Posterior cingulate gyrus (tissue), 11 donors: ENCODE data around the gene SRD5A3.
A peak's percentile ranks its signal among the peaks of the same experiment; 100 is the strongest.

ENCODE experiments used
- DNase-seq, 10 donors: peaks; one replicate each; pipeline versions ENCODE4 v3.0.0 to v3.0.0-alpha.2; 2020 to 2021; ENCODE audit warnings: mixed read lengths in 3 of 10
- intact Hi-C: fragments of 100-400 bp; cut with DNase I; formaldehyde crosslinking; loops from one replicate; pipeline ENCODE4 v1.15.1; 2023

Gene SRD5A3

GRCh38 chr4:55367084-55367722 is 21.2 kb downstream of the SRD5A3 start:
- intact Hi-C loops: no loop called here
- DNase-seq: no peak

- DNase-seq: no peak
- intact Hi-C loops: no loop called here
These were observed 23.9 kb downstream of the SRD5A3 start for GRCh38 chr4:55369968-55370367.

- intact Hi-C loops: no loop called here
- DNase-seq: no peak
These were observed 26.2 kb downstream of the SRD5A3 start for GRCh38 chr4:55372259-55372658.

GRCh38 chr4:55373461-55373860 is 27.4 kb downstream of the SRD5A3 start:
- peak in 1 of 10 donors; percentile 27 for DNase-seq
- intact Hi-C loops: no loop called here

- no peak for DNase-seq
- intact Hi-C loops: no loop called here
These were observed 30.7 kb downstream of the SRD5A3 start for GRCh38 chr4:55376698-55377097.

GRCh38 chr4:55378617-55379467 is 32.8 kb downstream of the SRD5A3 start:
- intact Hi-C loops: no loop called here
- DNase-seq: no peak

- intact Hi-C loops: no loop called here
- no peak for DNase-seq
These were observed 34.5 kb downstream of the SRD5A3 start for GRCh38 chr4:55380576-55380975.

- intact Hi-C loops: no loop called here
- DNase-seq: no peak
These were observed 35.5 kb downstream of the SRD5A3 start for GRCh38 chr4:55381502-55381901.

GRCh38 chr4:55382488-55383003 is 36.5 kb downstream of the SRD5A3 start:
- intact Hi-C loops: no loop called here
- no peak for DNase-seq

- intact Hi-C loops: no loop called here
- no peak for DNase-seq
These were observed 39.2 kb downstream of the SRD5A3 start for GRCh38 chr4:55385201-55385649.

GRCh38 chr4:55386073-55386472 is 40.0 kb downstream of the SRD5A3 start:
- DNase-seq: no peak
- intact Hi-C loops: no loop called here

GRCh38 chr4:55386840-55387239 is 40.8 kb downstream of the SRD5A3 start:
- intact Hi-C loops: no loop called here
- no peak for DNase-seq

- DNase-seq: peak in 3 of 10 donors; percentile 19 to 55 (median 44)
- intact Hi-C loops: loop anchor here (10.0 kb wide), 1 partner anchor 461 kb away; the partner anchor contains the start of gene EXOC1
These were observed 47.6 kb downstream of the SRD5A3 start for GRCh38 chr4:55393461-55394320.

- intact Hi-C loops: loop anchor here (1.0 to 10.0 kb wide), 4 partner anchors 33 to 460 kb away; partner anchors contain the start of genes CLOCK, EXOC1 and SRD5A3
- no peak for DNase-seq
These were observed 49.1 kb downstream of the SRD5A3 start for GRCh38 chr4:55395218-55395528.

- intact Hi-C loops: loop anchor here (1.0 to 10.0 kb wide), 4 partner anchors 33 to 459 kb away; partner anchors contain the start of genes CLOCK, EXOC1 and SRD5A3
- peak; percentile 81 to 99 (median 92) for DNase-seq
These were observed 49.7 kb downstream of the SRD5A3 start, which contains the start of gene TMEM165 for GRCh38 chr4:55395529-55396307. TMEM165 (plus strand) TSS chr4:55395957; CDS start chr4:55396190, 233 bp downstream.

- peak in 8 of 10 donors; percentile 15 to 85 (median 48) for DNase-seq
- intact Hi-C loops: loop anchor here (5.0 to 10.0 kb wide), 3 partner anchors 34 to 458 kb away; partner anchors contain the start of genes CLOCK and EXOC1
These were observed 50.5 kb downstream of the SRD5A3 start for GRCh38 chr4:55396308-55397125.

- intact Hi-C loops: loop anchor here (5.0 to 10.0 kb wide), 3 partner anchors 35 to 458 kb away; partner anchors contain the start of genes CLOCK and EXOC1
- DNase-seq: no peak
These were observed 51.0 kb downstream of the SRD5A3 start for GRCh38 chr4:55397126-55397436.

GRCh38 chr4:55397520-55398321 is 51.7 kb downstream of the SRD5A3 start:
- DNase-seq: no peak
- intact Hi-C loops: loop anchor here (5.0 to 10.0 kb wide), 3 partner anchors 35 to 457 kb away; partner anchors contain the start of genes CLOCK and EXOC1
